ENCODE data around the gene ADAMTS12. TPM values are rescaled to one million over a fixed set of nuclear protein-coding genes. Genes with fewer than 3 reads are reported as not detected.

ADAMTS12 gene
- polyA plus RNA-seq, 1 donor from 2014 or later = 0.07 TPM

GRCh38 chr5:33834334-33834733 is 57.5 kb downstream of the ADAMTS12 start:
- no peak overlapping the region for H3K4me2 ChIP-seq (ENCODE audit: low read length)
- H3K9ac ChIP-seq (ENCODE audit: low read length) = no peak overlapping the region
- H2AFZ ChIP-seq (ENCODE audit: low read depth, low read length) = no peak overlapping the region
- no peaks in the 10 kb centered on the region for H3K79me2 ChIP-seq (replicated peaks; ENCODE audit: insufficient read depth, low read length)
- no peak overlapping the region for H3K27ac ChIP-seq (ENCODE audit: low read length)
- H3K9me2 ChIP-seq (ENCODE audit: insufficient read depth, low read length) = no peaks in the 10 kb centered on the region
- no peaks in the 10 kb centered on the region for H3K36me3 ChIP-seq (ENCODE audit: insufficient read depth, low read length)
- H3F3A ChIP-seq (ENCODE audit: insufficient read depth, low read length, poor library complexity, severe bottlenecking) = no peaks in the 10 kb centered on the region
- no peaks in the 10 kb centered on the region for H3K9me3 ChIP-seq (ENCODE audit: low read length)
- H3K27me3 ChIP-seq (ENCODE audit: insufficient read depth, low read depth, low read length) = no peaks in the 10 kb centered on the region
- H4K20me1 ChIP-seq (ENCODE audit: insufficient read depth) = no peaks in the 10 kb centered on the region
- no peak for TF ChIP-seq MXI1 (conservative IDR thresholded peaks at IDR 0.05; ENCODE audit: poor library complexity, severe bottlenecking)
- TF ChIP-seq RAD21 (conservative IDR thresholded peaks at IDR 0.05) = no peak
- TF ChIP-seq SMC3 (conservative IDR thresholded peaks at IDR 0.05; ENCODE audit: poor library complexity) = no peak
- TF ChIP-seq POLR2AphosphoS5 (IDR thresholded peaks at IDR 0.05) = no peak
- TF ChIP-seq REST (IDR thresholded peaks at IDR 0.05; ENCODE audit: borderline replicate concordance) = no peak
- TF ChIP-seq TAF1 (IDR thresholded peaks at IDR 0.05; ENCODE audit: low read depth) = no peak
- TF ChIP-seq EP300 (conservative IDR thresholded peaks at IDR 0.05; ENCODE audit: poor library complexity, severe bottlenecking) = no peak
- TF ChIP-seq CTCF (IDR thresholded peaks at IDR 0.05; ENCODE audit: poor library complexity, severe bottlenecking) = no peak
- no peak for TF ChIP-seq EZH2 (IDR thresholded peaks at IDR 0.05; ENCODE audit: borderline replicate concordance, insufficient read depth, low read length, poor library complexity, severe bottlenecking)
- H3K4me3 ChIP-seq (ENCODE audit: low read length) = no peak overlapping the region

- Histone ChIP-seq H4K20me1 (ENCODE audit: insufficient read depth) (no peaks in the 10 kb centered on the region), H3K9me2 (ENCODE audit: insufficient read depth, low read length) (no peaks in the 10 kb centered on the region), H3K79me2 (replicated peaks; ENCODE audit: insufficient read depth, low read length) (no peaks in the 10 kb centered on the region), H2AFZ (ENCODE audit: low read depth, low read length) (no peak overlapping the region), H3K9ac (ENCODE audit: low read length) (no peak overlapping the region), H3K27ac (ENCODE audit: low read length) (no peak overlapping the region), H3K4me2 (ENCODE audit: low read length) (no peak overlapping the region), H3K36me3 (ENCODE audit: insufficient read depth, low read length) (no peaks in the 10 kb centered on the region), H3K4me3 (ENCODE audit: low read length) (no peak overlapping the region), H3K27me3 (ENCODE audit: insufficient read depth, low read depth, low read length) (no peaks in the 10 kb centered on the region), H3K9me3 (ENCODE audit: low read length) (no peaks in the 10 kb centered on the region), H3F3A (ENCODE audit: insufficient read depth, low read length, poor library complexity, severe bottlenecking) (no peaks in the 10 kb centered on the region)
- TF ChIP-seq TAF1 (IDR thresholded peaks at IDR 0.05; ENCODE audit: low read depth) (no peak), POLR2AphosphoS5 (IDR thresholded peaks at IDR 0.05) (no peak)
Observed at GRCh38 chr5:33833237-33833575, 58.6 kb downstream of the ADAMTS12 start.

All from neural cell (in vitro differentiated cells).